GM19193 (cell line): ENCODE data around the gene SPIRE1.

Experiments used
- POLR2A ChIP-seq: IDR thresholded peaks from 4 replicates; pipeline ENCODE4 v1.6.1; 2011; ENCODE audit not compliant: insufficient read depth, insufficient read length; ENCODE audit errors: extremely low read depth

Gene SPIRE1

GRCh38 chr18:12497839-12498238, 160.1 kb downstream of the SPIRE1 start:
- no peak for TF ChIP-seq POLR2A

GRCh38 chr18:12497296-12497695, 160.6 kb downstream of the SPIRE1 start:
- TF ChIP-seq POLR2A, result no peak

- no peak for TF ChIP-seq POLR2A
Measured at GRCh38 chr18:12492907-12493306, 165.0 kb downstream of the SPIRE1 start.

GRCh38 chr18:12491611-12492435, 166.1 kb downstream of the SPIRE1 start:
- no peak for TF ChIP-seq POLR2A

GRCh38 chr18:12485479-12486105, 172.3 kb downstream of the SPIRE1 start:
- TF ChIP-seq POLR2A, result no peak

GRCh38 chr18:12479982-12480381, 177.9 kb downstream of the SPIRE1 start:
- no peak for TF ChIP-seq POLR2A

GRCh38 chr18:12479536-12479935, 178.4 kb downstream of the SPIRE1 start:
- TF ChIP-seq POLR2A, result no peak

GRCh38 chr18:12478269-12479047, 179.4 kb downstream of the SPIRE1 start:
- no peak for TF ChIP-seq POLR2A

- TF ChIP-seq POLR2A, result no peak
Measured at GRCh38 chr18:12477606-12478005, 180.3 kb downstream of the SPIRE1 start.

GRCh38 chr18:12476955-12477354, 181.0 kb downstream of the SPIRE1 start:
- TF ChIP-seq POLR2A, result no peak

GRCh38 chr18:12474876-12475275, 183.0 kb downstream of the SPIRE1 start:
- TF ChIP-seq POLR2A, result no peak

- no peak for TF ChIP-seq POLR2A
Measured at GRCh38 chr18:12474146-12474545, 183.8 kb downstream of the SPIRE1 start.

GRCh38 chr18:12470382-12471075, 187.4 kb downstream of the SPIRE1 start:
- no peak for TF ChIP-seq POLR2A

- no peak for TF ChIP-seq POLR2A
Measured at GRCh38 chr18:12468445-12468844, 189.5 kb downstream of the SPIRE1 start.

GRCh38 chr18:12464731-12465130, 193.2 kb downstream of the SPIRE1 start:
- TF ChIP-seq POLR2A, result no peak
